HG03469 (cell line): ENCODE data around the gene HNRNPLL.

Source experiments
- ATAC-seq: cut with Tn5 transposase; IDR thresholded peaks from one replicate; pipeline ENCODE4 v1.9.1; 2021; ENCODE audit warnings: mild to moderate bottlenecking, moderate library complexity, moderate number of reproducible peaks; ENCODE audit not compliant: unreplicated experiment

The HNRNPLL gene

GRCh38 chr2:38533757-38534545 lies 68.8 kb downstream of the HNRNPLL start:
- no peak for ATAC-seq

GRCh38 chr2:38533180-38533579 lies 69.5 kb downstream of the HNRNPLL start:
- peak; percentile 99 for ATAC-seq

- no peak for ATAC-seq
Measured at GRCh38 chr2:38532366-38532765, 70.4 kb downstream of the HNRNPLL start.

GRCh38 chr2:38529208-38529607 lies 73.5 kb downstream of the HNRNPLL start:
- ATAC-seq = no peak

- no peak for ATAC-seq
Measured at GRCh38 chr2:38528534-38528933, 74.2 kb downstream of the HNRNPLL start.

GRCh38 chr2:38528008-38528442 lies 74.7 kb downstream of the HNRNPLL start:
- ATAC-seq = no peak

GRCh38 chr2:38527338-38528007 lies 75.3 kb downstream of the HNRNPLL start:
- no peak for ATAC-seq

- ATAC-seq = no peak
Measured at GRCh38 chr2:38526195-38526594, 76.5 kb downstream of the HNRNPLL start.

GRCh38 chr2:38524580-38524979 lies 78.1 kb downstream of the HNRNPLL start:
- ATAC-seq = no peak

GRCh38 chr2:38523728-38524437 lies 78.8 kb downstream of the HNRNPLL start:
- no peak for ATAC-seq

- no peak for ATAC-seq
Measured at GRCh38 chr2:38522754-38523349, 79.9 kb downstream of the HNRNPLL start.

- ATAC-seq = no peak
Measured at GRCh38 chr2:38521835-38522234, 80.9 kb downstream of the HNRNPLL start.

GRCh38 chr2:38517284-38517683 lies 85.4 kb downstream of the HNRNPLL start:
- ATAC-seq = no peak

GRCh38 chr2:38516526-38516925 lies 86.2 kb downstream of the HNRNPLL start:
- no peak for ATAC-seq

GRCh38 chr2:38516122-38516521 lies 86.6 kb downstream of the HNRNPLL start:
- no peak for ATAC-seq

GRCh38 chr2:38515155-38516074 lies 87.3 kb downstream of the HNRNPLL start:
- ATAC-seq = no peak

GRCh38 chr2:38514603-38515154 lies 88.0 kb downstream of the HNRNPLL start:
- no peak for ATAC-seq

- no peak for ATAC-seq
Measured at GRCh38 chr2:38512211-38512610, 90.5 kb downstream of the HNRNPLL start.
